Activated CD4-positive, alpha-beta T cell treated with anti-CD3 and anti-CD28 coated beads, Interleukin-2, Interleukin-6, amounts not matched to agents 100 ng/mL and 50 ng/mL, durations not matched to agents 16 hours and 8 hours (primary cell): ENCODE measurements around the gene ATP8B1.

Experiments
- DNase-seq: peaks from one replicate; pipeline ENCODE4 v3.0.0-alpha.2; 2020

The ATP8B1 gene

DNA sequence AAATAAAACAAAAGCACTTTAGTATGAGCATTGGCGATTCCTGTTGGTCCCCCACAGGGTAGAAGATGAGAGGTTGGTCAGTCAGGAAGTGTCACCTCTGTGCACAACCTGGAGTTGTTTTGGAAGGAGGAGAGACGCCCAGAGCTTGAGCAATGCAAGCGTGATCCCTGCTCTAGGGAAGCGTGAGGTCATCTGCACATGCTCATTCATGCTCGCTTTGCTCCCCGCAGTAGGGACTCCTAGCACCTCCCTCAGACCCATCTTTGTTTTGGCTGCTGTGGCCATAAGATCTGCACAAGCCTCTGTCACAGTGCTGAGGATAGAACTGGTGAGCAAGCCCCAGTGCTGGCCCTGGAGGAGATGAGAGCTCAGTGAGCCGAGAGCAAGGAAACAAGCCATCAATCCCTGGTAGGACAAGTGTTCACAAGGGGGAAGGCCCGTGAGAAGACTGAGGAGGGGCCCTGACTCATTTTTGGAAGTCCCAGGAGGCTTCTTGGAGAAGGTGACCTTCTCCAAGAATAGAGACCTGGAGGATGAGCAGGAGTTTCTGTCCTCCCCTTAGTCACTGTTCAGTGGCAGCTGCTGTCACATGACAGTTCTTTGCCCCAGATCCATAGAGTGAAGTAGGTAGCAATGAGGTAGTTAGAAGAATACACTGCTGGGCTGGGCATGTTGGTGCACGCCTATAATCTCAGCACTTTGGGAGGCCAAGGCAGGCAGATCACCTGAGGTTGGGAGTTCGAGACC, 13.3 kb upstream of the ATP8B1 start:
- DNase-seq, result no peak

DNA sequence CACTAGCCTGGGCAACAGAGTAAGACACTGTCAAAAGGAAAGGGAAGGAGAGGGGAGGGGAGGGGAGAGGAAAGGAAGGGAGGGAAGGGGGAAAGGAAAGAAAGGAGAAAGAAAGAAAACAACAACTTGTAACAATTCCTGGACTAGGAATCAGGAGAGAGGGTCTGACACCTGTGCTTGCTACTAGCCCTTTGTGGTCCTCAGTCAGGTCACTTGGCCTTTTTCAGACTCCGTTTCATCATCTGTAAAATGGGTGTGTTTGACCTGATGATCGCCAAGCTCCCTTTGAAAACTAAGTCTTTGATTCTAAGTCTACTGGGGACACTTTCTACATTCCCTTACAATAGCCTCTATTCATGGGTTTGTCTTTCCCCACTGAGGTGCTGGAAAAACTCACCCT, 11.4 kb upstream of the ATP8B1 start:
- DNase-seq, result no peak

DNA sequence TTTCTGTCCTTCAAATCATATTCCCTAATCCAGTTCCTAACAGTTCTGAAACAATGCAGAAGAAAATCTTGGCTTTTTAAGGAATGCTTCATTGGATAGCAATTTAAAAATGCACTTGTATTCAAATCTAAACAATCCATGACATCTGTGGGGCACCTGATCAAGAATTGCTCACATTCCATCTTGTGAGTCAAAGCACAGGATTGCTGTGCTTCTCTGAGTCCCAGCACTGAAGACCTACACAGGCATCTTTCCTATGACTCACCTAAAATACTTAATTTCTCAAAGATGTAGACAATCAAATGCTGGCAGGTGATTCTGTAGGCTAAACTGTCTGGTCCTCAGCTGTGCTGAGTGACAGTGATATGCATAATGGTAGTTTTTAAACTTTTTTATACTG, 10.1 kb upstream of the ATP8B1 start:
- DNase-seq, result no peak

DNA sequence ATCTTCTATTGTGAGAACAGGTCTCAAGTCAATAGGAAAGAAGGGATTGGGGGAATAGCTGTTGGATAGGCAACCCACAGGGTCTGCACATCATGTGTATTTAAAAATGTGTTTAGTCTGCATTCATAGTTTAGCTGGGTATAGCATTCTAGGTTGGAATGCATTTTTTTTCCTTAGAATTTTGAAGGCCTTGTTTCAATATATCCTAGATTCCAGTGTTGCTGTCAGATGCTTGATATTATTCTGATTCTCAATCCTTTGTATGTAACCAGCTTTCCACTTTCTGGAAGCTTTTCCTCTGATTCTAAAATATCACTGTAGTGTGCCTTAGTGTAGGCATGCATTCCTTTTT, 9.0 kb upstream of the ATP8B1 start:
- no peak for DNase-seq

DNA sequence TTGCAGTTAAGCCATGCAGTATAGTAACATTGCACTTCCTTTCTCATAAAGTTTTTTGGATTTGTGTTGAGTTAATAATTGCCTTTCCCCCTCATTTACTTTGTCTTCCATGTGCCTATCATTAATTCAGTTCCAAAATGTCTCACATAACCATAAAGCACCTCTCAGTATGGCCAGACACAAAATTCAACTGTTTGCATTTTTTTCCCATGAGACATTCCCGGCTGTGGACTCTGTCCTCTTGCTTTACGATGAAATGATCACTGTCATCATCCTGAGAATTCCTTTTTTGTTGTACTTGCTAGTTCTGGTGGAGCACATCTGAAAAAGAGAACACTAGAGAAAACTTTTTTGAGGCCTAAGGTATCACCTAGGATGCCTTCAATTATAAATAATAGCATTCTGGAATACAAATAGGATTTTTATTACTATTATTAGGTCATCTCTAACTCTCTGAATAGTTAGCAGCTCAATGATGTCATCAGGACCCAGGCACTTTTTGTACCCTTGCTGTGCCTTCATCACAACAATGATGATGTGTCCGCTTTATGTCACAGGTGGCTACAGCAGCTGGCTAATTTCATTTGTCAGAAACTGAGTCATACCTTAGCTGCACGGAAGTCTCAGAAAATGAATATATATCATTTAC, 8.5 kb upstream of the ATP8B1 start:
- DNase-seq, result no peak

DNA sequence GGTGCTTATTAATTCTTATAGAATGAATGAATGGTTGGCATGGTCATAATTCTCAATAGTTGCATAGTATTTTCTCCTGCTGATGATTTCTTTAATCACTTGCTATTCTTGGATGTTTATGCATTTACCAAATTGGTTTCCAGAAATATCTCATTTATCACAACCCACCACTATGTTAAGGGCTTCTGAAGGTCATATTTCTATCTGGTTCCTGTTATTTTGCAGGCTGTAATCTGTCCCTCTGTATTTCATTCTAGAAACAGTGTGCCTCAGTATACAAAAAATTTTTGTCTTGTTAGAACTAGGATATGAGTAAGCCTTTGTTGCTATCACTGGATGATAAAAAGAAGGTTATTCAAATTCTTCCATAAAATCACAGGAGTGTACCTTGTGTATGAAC, 6.1 kb upstream of the ATP8B1 start:
- no peak for DNase-seq

DNA sequence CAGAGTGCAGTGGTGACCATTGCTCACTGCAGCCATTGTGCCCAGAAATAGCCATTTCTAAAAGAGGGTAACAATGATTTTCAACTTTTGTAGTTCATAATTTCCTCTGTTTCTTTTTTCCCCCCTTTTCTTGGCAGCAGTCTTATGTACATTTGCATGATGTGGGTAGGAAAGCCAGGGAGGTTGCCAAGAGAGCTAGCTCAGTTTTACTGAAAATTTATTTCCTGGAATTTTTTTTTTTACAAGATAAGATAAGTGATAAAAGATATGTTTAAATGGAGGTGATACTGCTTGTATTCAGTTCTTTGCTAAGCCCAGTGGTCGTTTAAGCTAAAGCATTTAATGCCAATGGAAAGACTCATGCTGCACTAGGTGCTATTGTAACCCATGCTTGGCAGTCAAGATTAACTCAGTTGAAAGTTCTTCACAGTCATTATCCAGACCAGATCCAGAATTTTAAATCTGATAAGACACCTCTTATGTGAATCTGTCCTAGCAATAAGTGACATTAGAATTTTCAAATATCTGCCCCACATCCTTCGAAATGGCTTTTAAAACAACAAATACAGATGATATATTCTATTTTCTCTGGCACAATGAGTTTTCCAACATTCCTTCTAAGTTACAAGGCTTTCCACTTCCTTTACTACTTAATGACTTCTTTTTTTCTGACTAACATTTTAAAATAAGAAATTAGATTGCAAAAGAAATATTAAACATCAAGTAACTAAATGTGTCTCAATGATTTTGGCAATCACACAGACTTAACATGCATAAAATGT, 4.4 kb upstream of the ATP8B1 start:
- DNase-seq, result no peak

DNA sequence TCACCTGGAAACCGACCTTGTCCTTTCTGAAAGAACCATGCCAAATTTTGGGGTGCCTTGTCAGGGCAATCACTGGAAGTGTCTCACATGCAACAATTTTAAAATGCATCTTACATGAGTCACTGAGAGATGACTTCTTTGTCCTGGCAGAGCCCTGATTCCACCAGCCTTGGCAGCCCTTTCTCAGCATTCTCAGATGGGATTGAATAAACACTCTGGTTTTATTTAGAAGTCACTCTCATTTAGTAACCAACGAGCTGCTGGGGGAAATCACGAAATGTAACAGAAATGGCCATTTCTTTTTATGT, 3.8 kb upstream of the ATP8B1 start:
- no peak for DNase-seq

DNA sequence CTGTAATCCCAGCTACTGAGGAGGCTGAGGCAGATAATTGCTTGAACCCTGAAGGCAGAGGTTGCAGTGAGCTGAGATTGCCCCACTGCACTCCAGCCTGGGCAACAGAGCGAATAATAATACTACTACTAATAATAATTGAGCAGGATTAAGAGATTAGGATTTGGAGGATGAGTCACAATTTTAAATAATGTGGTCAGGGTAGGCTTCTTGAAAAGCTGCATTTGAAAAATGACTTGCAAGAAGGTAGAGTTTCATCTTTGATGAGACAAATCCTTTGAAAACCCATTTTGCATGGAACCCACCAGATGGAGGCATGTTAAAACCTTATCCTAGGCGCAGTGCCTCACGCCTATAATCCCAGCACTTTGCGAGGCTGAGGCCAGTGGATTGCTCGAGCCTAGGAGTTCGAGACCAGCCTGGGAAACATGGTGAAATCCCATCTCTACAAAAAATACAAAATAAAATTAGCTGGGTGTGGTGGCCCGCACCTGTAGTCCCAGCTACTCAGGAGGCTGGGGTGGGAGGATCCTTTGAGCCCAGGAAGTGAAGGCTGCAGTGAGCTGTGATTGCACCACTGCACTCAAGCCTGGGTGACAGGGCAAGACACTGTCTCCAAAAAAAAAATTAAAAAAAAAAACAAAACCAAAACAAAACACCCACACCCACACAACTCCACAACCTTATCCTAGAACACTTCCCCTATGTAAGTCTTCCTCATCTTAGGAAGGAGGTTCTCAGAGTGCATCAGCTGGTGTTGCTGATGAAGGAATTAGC, 3.3 kb upstream of the ATP8B1 start:
- DNase-seq, result no peak

DNA sequence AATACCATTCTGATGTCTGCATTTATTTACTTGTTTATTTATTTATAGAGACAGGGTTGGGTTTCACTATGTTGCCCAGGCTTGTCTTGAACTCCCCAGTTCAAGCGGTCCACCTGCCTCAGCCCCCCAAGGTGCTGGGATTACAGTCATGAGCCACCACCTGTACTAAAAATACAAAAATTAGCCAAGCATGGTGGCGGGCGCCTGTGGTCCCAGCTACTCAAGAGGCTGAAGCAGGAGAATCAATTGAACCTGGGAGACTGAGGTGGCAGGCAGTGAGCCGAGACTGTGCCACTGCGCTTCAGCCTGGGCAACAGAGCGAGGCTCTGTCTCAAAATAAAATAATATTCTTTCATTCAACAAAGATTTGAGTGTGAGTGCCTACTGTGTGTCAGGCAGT, 2.0 kb upstream of the ATP8B1 start:
- no peak for DNase-seq

DNA sequence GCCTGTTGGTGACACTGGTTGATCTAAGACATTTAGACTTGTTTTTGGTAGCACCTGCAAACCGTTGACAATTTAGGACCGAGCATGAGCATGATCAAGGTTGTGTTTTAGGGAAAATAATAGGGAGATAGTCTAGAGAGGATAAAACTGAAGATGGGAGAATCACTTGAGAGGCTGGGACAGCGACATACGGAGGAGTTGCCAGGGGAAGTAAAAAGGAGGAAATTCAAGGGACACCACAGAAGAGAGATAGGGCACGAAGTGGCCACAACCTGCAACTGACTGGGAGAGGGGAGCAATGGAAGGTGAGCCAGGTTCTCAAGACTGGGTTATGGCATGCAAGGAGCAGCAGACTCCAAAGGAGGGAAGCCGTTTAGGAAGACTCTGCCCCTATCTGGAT, 1.4 kb upstream of the ATP8B1 start:
- no peak for DNase-seq

DNA sequence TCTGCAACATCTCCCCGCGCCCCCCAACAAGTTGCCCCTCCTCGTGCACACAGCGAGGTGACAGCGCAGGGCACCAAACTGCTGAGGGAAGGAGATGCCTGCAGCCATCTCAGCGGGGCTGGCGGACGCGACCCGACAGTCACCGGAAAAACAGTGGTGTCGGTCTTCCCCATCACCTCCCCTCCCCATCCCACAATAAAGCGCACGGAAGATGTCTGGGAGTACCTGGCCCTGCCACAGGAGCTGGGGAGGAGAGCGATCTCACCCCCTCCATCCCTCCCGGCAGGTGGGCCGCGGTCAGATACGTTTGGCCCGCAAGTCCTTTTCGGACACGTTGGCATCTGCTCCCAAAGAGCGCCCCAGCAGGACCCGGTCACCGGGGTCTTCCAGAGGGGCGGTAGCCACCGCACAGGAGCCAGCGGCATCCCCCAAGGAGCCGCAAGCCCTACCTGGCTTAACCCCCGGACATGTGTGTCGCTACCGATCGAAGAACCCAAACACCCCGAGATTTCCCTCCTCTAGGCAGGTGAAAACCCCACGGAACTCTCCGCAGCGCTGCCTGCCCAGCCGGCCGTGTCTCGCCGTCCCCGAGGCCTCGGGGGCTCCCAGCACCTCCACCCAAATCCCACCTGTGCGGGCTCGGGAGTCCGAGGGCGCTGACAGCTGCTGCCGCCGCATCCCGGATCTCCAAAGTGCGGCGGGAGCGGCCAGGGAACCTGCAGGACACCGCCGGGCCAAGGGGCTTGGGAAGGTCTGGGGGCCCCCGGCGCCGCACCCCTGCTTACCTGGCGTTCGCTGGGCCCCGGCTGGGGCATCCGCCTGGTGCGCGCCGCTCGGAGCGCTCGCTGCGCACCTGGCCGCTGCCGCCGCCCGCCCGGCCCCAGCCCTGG, 657 bp downstream of the ATP8B1 start:
- no peak for DNase-seq

DNA sequence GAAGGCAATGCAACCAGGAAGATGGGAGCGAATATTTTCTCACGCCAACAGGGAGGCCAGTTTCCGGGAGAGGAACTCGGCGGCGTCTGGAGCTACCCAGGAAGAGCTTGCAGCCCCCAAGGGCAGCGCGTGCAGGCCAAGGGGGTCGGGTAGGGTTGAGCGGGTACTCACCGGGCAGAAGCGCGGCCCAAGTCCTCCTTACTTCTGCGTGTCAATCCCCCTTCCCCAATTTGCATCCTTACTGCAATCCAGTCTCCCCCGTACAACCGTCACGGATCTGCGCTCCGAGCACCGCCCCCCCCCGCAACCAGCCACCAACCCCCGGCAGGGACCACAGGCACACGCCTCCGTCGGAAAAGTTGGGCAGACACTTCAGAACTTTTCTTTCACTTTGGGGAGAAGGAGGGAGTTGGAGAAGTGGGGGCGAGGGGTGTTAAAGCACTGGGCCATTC, 1.3 kb downstream of the ATP8B1 start:
- no peak for DNase-seq

DNA sequence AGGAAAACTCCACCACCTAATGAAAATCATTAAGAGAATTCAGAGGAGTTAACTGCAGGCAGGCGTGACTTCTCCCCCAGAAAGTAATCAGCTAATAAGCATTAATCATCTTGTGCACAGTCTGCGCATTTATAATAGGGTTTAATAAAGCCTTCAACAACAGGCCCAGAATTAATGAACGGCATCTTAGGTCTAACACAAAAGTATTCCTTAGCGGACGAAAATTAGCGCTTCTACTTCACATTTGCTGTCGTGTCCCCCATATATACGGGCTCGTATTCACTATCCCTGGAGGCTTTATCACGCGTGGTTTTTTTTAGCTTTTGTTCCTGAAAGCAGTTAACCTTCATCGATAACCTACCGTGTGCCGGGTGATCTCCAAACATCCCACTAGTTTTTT, 1.8 kb downstream of the ATP8B1 start:
- no peak for DNase-seq

DNA sequence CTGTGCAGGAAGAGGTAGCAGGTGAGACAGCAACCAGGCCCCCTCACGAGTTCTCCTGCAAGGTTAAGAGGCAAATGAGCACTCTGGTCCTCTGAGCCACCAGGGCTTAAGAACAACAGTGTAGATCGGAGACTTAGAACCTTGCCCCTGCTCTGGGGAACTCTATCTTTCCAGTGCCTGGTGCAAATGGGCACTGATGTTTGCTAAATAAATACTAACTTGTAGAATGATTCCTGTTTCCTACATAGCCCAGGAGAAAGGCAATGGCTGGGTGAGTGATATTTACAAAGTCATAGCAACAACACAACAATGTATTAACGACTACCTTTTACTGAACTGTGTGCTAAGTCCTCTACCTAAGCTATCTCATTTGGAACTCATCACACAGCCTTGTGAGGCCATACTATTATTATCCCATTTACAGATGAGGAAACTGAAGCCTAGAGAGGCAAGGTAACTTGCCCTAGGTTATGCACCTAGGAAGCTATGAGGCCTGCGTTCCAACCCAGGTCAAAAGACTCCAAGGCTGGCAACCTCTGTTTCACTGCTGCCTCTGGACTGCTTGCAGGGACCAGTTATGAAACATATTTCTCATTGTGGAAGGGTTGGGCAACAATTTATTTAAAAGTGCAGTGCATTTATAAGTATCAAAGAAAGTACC, 4.3 kb downstream of the ATP8B1 start:
- DNase-seq, result no peak

DNA sequence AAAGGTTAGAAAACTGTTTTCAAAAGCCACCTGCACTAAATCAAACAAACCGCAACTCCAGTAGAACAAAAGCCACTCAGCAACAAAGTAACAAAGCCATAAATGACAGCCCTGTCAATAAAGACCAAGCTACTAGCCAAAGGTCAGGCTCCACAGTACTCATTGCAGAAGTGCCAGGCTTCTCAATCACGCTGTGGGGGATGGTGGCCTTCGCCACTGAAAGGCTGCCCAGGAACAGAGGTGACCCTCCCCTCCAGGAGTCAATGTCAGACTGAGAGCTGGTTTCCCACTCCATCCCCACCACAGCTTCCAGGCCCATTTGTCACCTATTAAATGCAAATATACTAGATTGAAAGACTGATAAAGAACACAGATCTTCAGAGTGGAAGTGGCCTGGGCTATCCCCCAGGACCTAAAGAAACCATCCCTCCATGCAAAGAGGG, 5.9 kb downstream of the ATP8B1 start:
- no peak for DNase-seq

DNA sequence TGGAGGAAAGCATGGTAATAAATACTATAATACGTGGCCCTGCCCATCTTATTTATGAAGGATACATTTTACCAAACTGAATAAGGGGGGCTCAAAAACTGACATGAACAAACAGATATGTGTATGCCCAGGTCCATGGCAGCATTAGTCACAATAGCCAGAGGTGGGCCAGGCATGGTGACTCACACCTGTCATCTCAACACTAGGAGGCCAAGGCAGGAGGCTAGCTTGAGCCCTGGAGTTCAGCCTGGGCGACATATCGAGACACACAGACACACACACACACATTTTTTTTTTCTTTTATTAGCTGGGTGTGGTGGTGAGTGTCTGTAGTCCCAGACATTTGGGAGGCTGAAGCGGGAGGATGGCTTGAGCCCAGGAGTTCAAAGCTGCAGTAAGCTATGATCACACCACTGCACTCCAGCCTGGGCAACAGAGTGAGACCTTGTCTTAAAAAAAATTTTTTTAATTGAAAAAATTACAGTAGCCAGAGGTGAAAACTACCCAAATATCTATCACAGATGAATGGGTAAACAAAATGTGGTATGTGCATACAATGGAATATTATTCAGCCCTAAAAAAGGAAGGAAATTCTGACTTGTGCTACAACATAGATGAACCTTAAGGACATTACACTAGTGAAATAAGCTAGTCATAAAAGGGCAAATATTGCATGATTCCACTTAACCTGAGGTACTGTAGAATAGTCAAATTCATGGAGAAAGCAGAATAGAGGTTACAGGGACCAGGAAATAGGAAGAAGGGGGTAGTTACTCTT, 8.0 kb downstream of the ATP8B1 start:
- DNase-seq, result no peak

DNA sequence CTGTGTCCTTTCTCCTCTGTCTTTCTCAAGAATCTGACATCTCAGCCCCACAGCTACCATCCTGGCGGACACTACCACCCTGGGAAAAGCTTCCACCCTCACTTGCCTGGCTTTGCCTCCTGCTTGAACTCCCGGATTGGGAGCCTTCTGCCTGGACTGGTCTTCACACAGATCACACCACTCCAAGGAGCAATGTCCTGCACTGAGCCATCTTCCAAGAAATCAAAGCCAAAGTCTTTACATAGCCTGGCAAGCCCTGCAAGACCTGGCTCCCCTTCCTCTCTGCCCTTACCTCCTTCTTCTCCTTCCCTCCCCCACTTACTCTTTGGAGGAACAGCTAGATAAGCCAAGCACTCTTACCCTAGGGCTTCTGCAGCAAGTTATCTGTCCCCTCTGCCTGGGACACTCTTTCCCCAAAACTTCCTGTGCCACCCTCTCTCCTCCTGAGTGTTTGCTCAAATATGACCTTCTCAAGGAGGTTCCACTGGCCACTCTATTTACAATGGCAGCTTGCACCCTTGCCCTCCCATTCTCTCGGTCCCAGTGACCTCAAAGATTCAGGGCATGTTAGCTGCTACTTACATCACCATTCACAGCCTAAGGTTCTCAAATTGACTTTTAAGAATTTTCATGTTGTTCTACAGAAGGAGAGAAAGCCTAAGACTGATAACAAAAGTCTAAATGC, 9.7 kb downstream of the ATP8B1 start:
- no peak for DNase-seq

DNA sequence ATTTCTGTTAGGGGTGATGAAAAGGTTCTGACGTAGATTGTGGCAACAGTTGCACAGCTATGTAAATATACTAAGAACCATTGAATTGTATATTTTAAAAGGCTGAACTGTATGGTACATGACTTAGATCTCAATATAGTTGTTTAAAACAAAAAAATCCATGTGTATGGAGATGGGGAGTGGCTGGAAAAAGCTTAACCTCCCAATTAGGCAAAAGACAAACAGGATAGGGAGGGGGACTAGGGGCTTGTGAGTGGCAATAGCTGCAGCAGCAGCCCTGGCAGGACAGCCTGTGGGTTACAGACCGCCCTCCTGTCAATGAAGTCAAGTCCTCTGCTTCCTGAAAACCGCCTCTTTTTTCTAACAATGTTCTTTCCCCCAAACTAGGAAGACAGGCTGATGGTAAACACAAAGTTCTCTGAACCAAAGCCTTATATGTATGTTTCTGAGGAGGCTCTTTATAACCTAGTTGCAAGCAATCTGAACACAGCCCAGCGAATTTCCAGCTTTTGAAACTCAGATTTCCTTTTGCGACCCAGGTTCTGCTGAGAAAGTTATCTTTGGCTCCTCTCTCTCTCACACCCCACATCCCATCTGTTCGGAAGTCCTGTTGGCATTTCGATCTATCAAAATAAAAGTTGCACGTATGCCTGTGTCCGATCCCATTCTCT, 10.3 kb downstream of the ATP8B1 start:
- DNase-seq, result no peak

DNA sequence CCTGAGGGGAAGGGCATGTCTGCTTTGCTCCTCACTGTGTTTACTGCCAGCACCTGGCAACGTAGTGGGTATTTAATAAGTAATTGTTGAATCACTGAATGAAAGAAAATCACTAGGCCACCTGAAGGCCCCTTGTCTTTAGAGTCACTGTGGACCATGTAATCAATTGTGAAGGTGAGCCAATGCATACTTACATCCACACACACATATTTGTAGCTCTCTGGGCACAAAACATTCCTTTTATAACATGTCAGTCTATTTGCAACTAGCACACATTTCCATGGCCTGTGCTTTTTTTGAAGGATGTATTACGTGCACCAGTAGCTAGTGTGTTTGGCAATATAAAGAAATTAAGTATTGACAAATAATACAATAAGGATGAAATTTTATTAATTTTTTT, 11.2 kb downstream of the ATP8B1 start:
- DNase-seq, result no peak
